Measurements from ENCODE around the gene PHF2. TPM values are rescaled to one million over a fixed set of nuclear protein-coding genes. Genes with fewer than 3 reads are reported as not detected.
A peak's percentile ranks its signal among the peaks of the same experiment; 100 is the strongest.
"Not testable (repeated sequence)": the region's sequence is repeated elsewhere in the genome, so short reads cannot be mapped to it uniquely, and the experiment has no call there.

Gene PHF2
- total RNA-seq, 1 experiment from 2014 or later, result 10.6 TPM

- Histone ChIP-seq H3K27me3 (ENCODE audit: control insufficient read depth, insufficient read depth, low read length) (no peaks in the 10 kb centered on the region), H3K4me3 (ENCODE audit: insufficient read depth, low read depth, low read length) (no peak overlapping the region), H3K36me3 (replicated peaks; ENCODE audit: control insufficient read depth, insufficient read depth, low read length) (peaks cover 4% of the 10 kb centered on the region)
- no peak for DNase-seq
Measured at GRCh38 chr9:93659044-93659836, 82.9 kb downstream of the PHF2 start.

- Histone ChIP-seq H3K36me3 (replicated peaks; ENCODE audit: control insufficient read depth, insufficient read depth, low read length) (peaks cover 2% of the 10 kb centered on the region), H3K4me3 (ENCODE audit: insufficient read depth, low read depth, low read length) (no peak overlapping the region), H3K27me3 (ENCODE audit: control insufficient read depth, insufficient read depth, low read length) (no peaks in the 10 kb centered on the region)
- no peak for DNase-seq
Measured at GRCh38 chr9:93659837-93660177, 83.4 kb downstream of the PHF2 start.

GRCh38 chr9:93660352-93661046 is 84.1 kb downstream of the PHF2 start:
- Histone ChIP-seq H3K27me3 (ENCODE audit: control insufficient read depth, insufficient read depth, low read length) (no peaks in the 10 kb centered on the region), H3K36me3 (replicated peaks; ENCODE audit: control insufficient read depth, insufficient read depth, low read length) (peaks cover 2% of the 10 kb centered on the region), H3K4me3 (ENCODE audit: insufficient read depth, low read depth, low read length) (no peak overlapping the region)
- DNase-seq, result no peak

- H3K36me3 ChIP-seq (replicated peaks; ENCODE audit: control insufficient read depth, insufficient read depth, low read length), result peaks cover 2% of the 10 kb centered on the region
- no peak overlapping the region for H3K4me3 ChIP-seq (ENCODE audit: insufficient read depth, low read depth, low read length)
- no peak for DNase-seq
- no peaks in the 10 kb centered on the region for H3K27me3 ChIP-seq (ENCODE audit: control insufficient read depth, insufficient read depth, low read length)
Measured at GRCh38 chr9:93661591-93661990, 85.2 kb downstream of the PHF2 start.

GRCh38 chr9:93662016-93662638 is 85.7 kb downstream of the PHF2 start:
- Histone ChIP-seq H3K36me3 (replicated peaks; ENCODE audit: control insufficient read depth, insufficient read depth, low read length) (peaks cover 2% of the 10 kb centered on the region), H3K4me3 (ENCODE audit: insufficient read depth, low read depth, low read length) (no peak overlapping the region), H3K27me3 (ENCODE audit: control insufficient read depth, insufficient read depth, low read length) (no peaks in the 10 kb centered on the region)
- no peak for DNase-seq

GRCh38 chr9:93662952-93663572 is 86.7 kb downstream of the PHF2 start:
- peaks cover 2% of the 10 kb centered on the region for H3K36me3 ChIP-seq (replicated peaks; ENCODE audit: control insufficient read depth, insufficient read depth, low read length)
- H3K4me3 ChIP-seq (ENCODE audit: insufficient read depth, low read depth, low read length), result no peak overlapping the region
- no peaks in the 10 kb centered on the region for H3K27me3 ChIP-seq (ENCODE audit: control insufficient read depth, insufficient read depth, low read length)
- no peak for DNase-seq

- no peak overlapping the region for H3K4me3 ChIP-seq (ENCODE audit: insufficient read depth, low read depth, low read length)
- peaks cover 2% of the 10 kb centered on the region for H3K36me3 ChIP-seq (replicated peaks; ENCODE audit: control insufficient read depth, insufficient read depth, low read length)
- DNase-seq, result no peak
- no peaks in the 10 kb centered on the region for H3K27me3 ChIP-seq (ENCODE audit: control insufficient read depth, insufficient read depth, low read length)
Measured at GRCh38 chr9:93663877-93664548, 87.6 kb downstream of the PHF2 start.

GRCh38 chr9:93664549-93665120 is 88.3 kb downstream of the PHF2 start:
- Histone ChIP-seq H3K4me3 (ENCODE audit: insufficient read depth, low read depth, low read length) (no peak overlapping the region), H3K36me3 (replicated peaks; ENCODE audit: control insufficient read depth, insufficient read depth, low read length) (peaks cover 2% of the 10 kb centered on the region), H3K27me3 (ENCODE audit: control insufficient read depth, insufficient read depth, low read length) (no peaks in the 10 kb centered on the region)
- no peak for DNase-seq

DNA sequence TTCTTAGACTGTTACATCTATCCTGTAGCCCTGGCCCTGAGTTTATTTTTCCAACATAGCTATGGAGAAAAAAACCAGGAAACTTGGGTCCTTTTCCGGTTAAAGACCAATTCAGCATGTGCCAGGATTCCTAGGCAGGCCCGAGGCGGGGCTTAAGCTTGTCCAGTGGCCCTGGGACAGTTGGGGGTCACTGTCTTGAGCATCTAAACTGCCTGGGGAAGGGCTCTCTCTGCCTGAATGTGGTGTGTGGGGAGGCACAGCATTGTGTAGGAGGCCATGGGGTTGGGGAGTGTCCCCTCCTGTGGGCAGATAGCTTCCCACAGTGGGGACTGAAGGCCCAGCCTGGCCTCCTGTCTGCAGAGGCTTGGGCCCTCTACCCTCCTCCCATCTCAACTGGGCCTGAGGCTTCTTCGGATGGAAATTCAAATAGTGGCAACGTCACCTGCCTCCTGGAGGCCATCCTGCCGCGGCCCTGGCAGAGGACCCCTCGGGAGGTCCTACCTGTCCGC is 88.8 kb downstream of the PHF2 start:
- Histone ChIP-seq H3K4me3 (ENCODE audit: insufficient read depth, low read depth, low read length) (no peak overlapping the region), H3K27me3 (ENCODE audit: control insufficient read depth, insufficient read depth, low read length) (no peaks in the 10 kb centered on the region)
- no peak for DNase-seq

DNA sequence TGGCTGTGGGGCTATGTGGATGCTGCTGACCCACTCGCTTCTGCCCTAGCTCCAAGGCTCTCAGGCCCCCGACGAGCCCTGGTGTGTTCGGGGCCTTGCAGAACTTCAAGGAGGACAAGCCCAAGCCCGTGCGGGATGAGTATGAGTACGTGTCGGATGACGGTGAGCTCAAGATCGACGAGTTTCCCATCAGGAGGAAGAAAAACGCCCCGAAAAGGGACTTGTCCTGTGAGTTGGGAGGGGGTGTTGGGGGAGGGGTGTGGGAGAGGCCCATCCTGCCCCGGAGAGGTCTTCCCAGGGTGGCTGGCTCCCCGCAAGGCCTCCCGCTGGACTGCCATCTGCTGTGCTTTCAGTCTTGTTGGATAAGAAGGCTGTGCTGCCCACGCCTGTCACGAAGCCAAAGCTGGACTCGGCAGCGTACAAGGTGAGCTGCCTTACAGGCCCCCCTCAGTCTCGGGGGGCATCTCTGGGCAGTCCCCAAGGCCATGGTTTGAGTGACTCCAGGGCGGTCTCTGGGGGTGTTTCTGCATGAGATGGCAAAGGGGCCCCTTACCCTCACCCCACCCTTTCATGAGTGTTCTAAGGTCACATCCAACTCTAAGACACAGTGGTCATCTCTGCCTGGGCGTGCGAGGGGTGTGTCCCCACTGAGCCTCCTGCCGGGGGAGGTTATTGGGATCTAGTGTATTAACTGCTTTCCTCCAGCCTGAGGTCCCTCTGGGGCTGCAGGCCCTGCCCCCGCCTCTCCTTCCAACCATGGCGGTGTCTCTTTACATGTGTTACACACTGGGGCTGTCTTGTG is 89.5 kb downstream of the PHF2 start:
- Histone ChIP-seq H3K4me3 (ENCODE audit: insufficient read depth, low read depth, low read length) (no peak overlapping the region), H3K27me3 (ENCODE audit: control insufficient read depth, insufficient read depth, low read length) (no peaks in the 10 kb centered on the region), H3K36me3 (replicated peaks; ENCODE audit: control insufficient read depth, insufficient read depth, low read length) (peaks cover 2% of the 10 kb centered on the region)
- DNase-seq, result no peak

More for the DNA sequence above, 88.8 kb downstream of the PHF2 start:
- H3K36me3 ChIP-seq (replicated peaks; ENCODE audit: control insufficient read depth, insufficient read depth, low read length), result peaks cover 2% of the 10 kb centered on the region

GRCh38 chr9:93666439-93666784 is 90.0 kb downstream of the PHF2 start:
- H3K27me3 ChIP-seq (ENCODE audit: control insufficient read depth, insufficient read depth, low read length); H3K36me3 ChIP-seq (replicated peaks; ENCODE audit: control insufficient read depth, insufficient read depth, low read length); DNase-seq; H3K4me3 ChIP-seq (ENCODE audit: insufficient read depth, low read depth, low read length): not testable (repeated sequence)

GRCh38 chr9:93667006-93667405 is 90.6 kb downstream of the PHF2 start:
- no peak for DNase-seq
- Histone ChIP-seq H3K4me3 (ENCODE audit: insufficient read depth, low read depth, low read length) (no peak overlapping the region), H3K36me3 (replicated peaks; ENCODE audit: control insufficient read depth, insufficient read depth, low read length) (peaks cover 2% of the 10 kb centered on the region), H3K27me3 (ENCODE audit: control insufficient read depth, insufficient read depth, low read length) (no peaks in the 10 kb centered on the region)

- peaks cover 2% of the 10 kb centered on the region for H3K36me3 ChIP-seq (replicated peaks; ENCODE audit: control insufficient read depth, insufficient read depth, low read length)
- peak; percentile 28 for DNase-seq
- H3K4me3 ChIP-seq (ENCODE audit: insufficient read depth, low read depth, low read length), result no peak overlapping the region
- H3K27me3 ChIP-seq (ENCODE audit: control insufficient read depth, insufficient read depth, low read length), result no peaks in the 10 kb centered on the region
Measured at GRCh38 chr9:93667627-93668026, 91.2 kb downstream of the PHF2 start.

Measured in H7 (cell line).